Activated naive CD4-positive, alpha-beta T cell treated with anti-CD3 and anti-CD28 coated beads, Interleukin-2, amount 10 ng/mL, durations not matched to agents 7 days and 5 days (primary cell): ENCODE measurements around the gene SPDYC.

ENCODE experiments used
- CTCF ChIA-PET: fragments of 350-600 bp; sonication (Branson Sonifier 250); formaldehyde crosslinking; loops from one replicate; lab custom pipeline; 2021; ENCODE audit warnings: antibody characterized with exemption; lab: Charles Lee
- DNase-seq: peaks from one replicate; pipeline ENCODE4 v3.0.0-alpha.2; 2020
- H3K27ac Mint-ChIP-seq: one replicate; pipeline ENCODE4 v1.8.0; 2021; ENCODE audit warnings: mild to moderate bottlenecking, moderate library complexity, mixed read lengths
- H3K27me3 Mint-ChIP-seq: one replicate; pipeline ENCODE4 v1.8.0; 2021; ENCODE audit warnings: mild to moderate bottlenecking, mixed read lengths
- H3K36me3 Mint-ChIP-seq: one replicate; pipeline ENCODE4 v1.8.0; 2021; ENCODE audit warnings: mixed read lengths
- H3K4me1 Mint-ChIP-seq: one replicate; pipeline ENCODE4 v1.8.0; 2021; ENCODE audit warnings: mixed read lengths
- H3K4me3 Mint-ChIP-seq: one replicate; pipeline ENCODE4 v1.8.0; 2021; ENCODE audit warnings: mild to moderate bottlenecking, moderate library complexity, mixed read lengths
- H3K9me3 Mint-ChIP-seq: one replicate; pipeline ENCODE4 v1.8.0; 2021; ENCODE audit warnings: mixed read lengths

The SPDYC gene

DNA sequence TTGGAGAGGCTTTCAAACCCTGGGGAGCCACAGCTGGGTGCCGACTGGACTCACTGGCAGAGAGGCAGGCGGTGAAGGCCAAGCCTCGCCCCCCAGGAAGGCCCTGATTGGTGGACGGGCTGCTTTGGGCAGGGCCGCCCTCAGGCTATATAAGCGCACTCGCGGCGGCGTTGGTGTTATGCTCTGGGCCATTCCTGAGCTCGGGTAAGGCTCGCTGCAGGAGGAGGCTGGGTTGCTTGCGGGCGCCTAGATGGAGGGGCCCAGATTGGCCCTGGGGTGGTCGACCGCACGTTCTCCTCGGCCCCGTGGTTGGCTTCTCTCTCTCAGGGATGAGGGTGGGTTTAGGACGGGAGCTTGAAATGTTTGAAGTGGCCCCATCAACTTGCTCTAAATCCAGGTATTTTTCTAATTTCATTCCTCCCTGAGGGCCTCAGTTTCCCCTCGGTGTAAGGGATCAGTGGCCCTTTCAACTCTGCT is at the start of gene SPDYC:
Gene SPDYC (plus strand): TSS at position 176 of the 477 bp plus-strand sequence. CDS start 1,125 bp downstream, outside the sequence.
- Mint-ChIP-seq H3K9me3 (no peaks in the 10 kb centered on the region), H3K27ac (peak within 1 kb of the TSS; percentile 35)
- CTCF ChIA-PET, result interaction anchor here (1.0 kb wide), 1 partner anchor 10 kb away, joined by 3 read pairs; no protein-coding TSS in a partner anchor

DNA sequence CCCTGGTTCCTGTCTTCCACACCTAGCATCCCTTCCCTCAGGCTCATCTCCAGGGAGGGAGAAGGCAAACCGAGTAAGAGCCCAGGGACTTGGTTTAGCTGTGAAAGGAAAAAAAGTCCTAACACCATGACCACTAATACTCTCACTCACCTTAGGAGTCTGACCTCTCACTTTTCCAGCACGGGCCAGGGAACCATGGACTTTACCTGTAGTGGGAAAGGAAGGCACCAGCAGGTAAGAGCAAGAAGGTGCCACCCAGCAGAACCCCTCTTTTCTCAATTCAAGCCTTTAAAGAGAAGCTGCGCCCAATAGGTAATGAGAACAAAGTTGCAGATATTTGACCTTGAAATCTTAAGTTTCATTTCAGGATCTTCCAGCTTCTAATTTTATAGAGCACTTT is 49.2 kb upstream of the SPDYC start:
- Mint-ChIP-seq H3K4me1 (peaks cover 61% of the 10 kb centered on the region), H3K4me3 (peak overlapping the region; percentile 97), H3K27ac (peak overlapping the region; percentile 100), H3K9me3 (no peaks in the 10 kb centered on the region), H3K27me3 (no peaks in the 10 kb centered on the region), H3K36me3 (peaks cover 54% of the 10 kb centered on the region)
- CTCF ChIA-PET, result interaction anchor here (1.8 to 4.3 kb wide), 3 partner anchors 9 to 60 kb away, joined by 6 to 33 read pairs (median 9); partner anchors contain the start of genes CAPN1, SYVN1 and TM7SF2
- DNase-seq, result no peak

More for the DNA sequence above, at the start of gene SPDYC:
- Mint-ChIP-seq H3K4me1 (peaks cover 14% of the 10 kb centered on the region), H3K4me3 (no peak within 1 kb of the TSS), H3K36me3 (no peaks in the 10 kb centered on the region), H3K27me3 (peaks cover 20% of the 10 kb centered on the region)
- DNase-seq, result no peak

DNA sequence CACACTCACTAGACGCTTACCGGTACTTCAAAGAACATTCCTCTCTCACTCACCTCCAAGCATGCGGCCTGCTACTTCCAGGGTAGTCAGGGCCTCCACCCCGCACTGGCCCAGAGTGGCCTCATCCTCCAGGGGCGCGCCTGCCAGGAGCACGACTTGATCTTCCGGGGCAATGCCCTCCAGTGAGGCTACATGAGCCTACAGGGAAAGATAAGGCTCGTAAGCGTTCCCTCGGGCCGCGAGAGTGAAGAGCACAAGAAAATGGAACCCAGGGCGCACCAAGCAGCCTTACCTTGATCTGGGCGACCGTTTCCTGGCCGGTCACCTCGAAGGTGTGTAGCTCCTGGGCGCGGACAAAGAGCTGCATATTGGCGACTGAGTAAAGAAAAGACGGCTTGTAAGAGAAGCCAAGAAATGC is 48.6 kb upstream of the SPDYC start:
- H3K4me3 Mint-ChIP-seq, result peak overlapping the region; percentile 97
- peak; percentile 61 for DNase-seq
- H3K9me3 Mint-ChIP-seq, result no peaks in the 10 kb centered on the region
- CTCF ChIA-PET, result interaction anchor here (0.7 to 4.3 kb wide), 5 partner anchors 10 to 109 kb away, joined by 3 to 33 read pairs (median 6); partner anchors contain the start of genes CAPN1, SYVN1 and TM7SF2
- H3K27ac Mint-ChIP-seq, result peak overlapping the region; percentile 100
- no peaks in the 10 kb centered on the region for H3K27me3 Mint-ChIP-seq
- peaks cover 55% of the 10 kb centered on the region for H3K4me1 Mint-ChIP-seq
- H3K36me3 Mint-ChIP-seq, result peaks cover 57% of the 10 kb centered on the region

GRCh38 chr11:65121865-65122696 is 48.0 kb upstream of the SPDYC start, which contains the start of the genes FAU and MRPL49:
Gene FAU, minus strand, starts transcription at chr11:65122134. Its CDS starts 321 bp downstream, at chr11:65121813.
Gene MRPL49, plus strand, starts transcription at chr11:65122321. Its CDS starts 26 bp downstream, at chr11:65122347.
- Mint-ChIP-seq H3K36me3 (peaks cover 60% of the 10 kb centered on the region), H3K27me3 (no peaks in the 10 kb centered on the region), H3K4me3 (peak within 1 kb of the TSS; percentile 97), H3K9me3 (no peaks in the 10 kb centered on the region), H3K4me1 (peaks cover 51% of the 10 kb centered on the region), H3K27ac (peak within 1 kb of the TSS; percentile 100)
- CTCF ChIA-PET, result interaction anchor here (0.7 to 4.3 kb wide), 5 partner anchors 10 to 109 kb away, joined by 3 to 33 read pairs (median 6); partner anchors contain the start of genes CAPN1, SYVN1 and TM7SF2
- DNase-seq, result peak; percentile 100

- H3K36me3 Mint-ChIP-seq, result peaks cover 54% of the 10 kb centered on the region
- no peak overlapping the region for H3K4me3 Mint-ChIP-seq
- H3K9me3 Mint-ChIP-seq, result no peaks in the 10 kb centered on the region
- H3K27ac Mint-ChIP-seq, result peak overlapping the region; percentile 14
- H3K27me3 Mint-ChIP-seq, result no peaks in the 10 kb centered on the region
- DNase-seq, result no peak
- H3K4me1 Mint-ChIP-seq, result peaks cover 39% of the 10 kb centered on the region
- CTCF ChIA-PET, result interaction anchor here (1.1 kb wide), 1 partner anchor 13 kb away, joined by 3 read pairs; no protein-coding TSS in a partner anchor
These were observed 45.4 kb upstream of the SPDYC start for GRCh38 chr11:65124480-65125196.

GRCh38 chr11:65125197-65126056 is 44.6 kb upstream of the SPDYC start:
- no peak for DNase-seq
- no peaks in the 10 kb centered on the region for H3K27me3 Mint-ChIP-seq
- CTCF ChIA-PET, result interaction anchor here (0.9 to 1.1 kb wide), 2 partner anchors 12 to 15 kb away, joined by 3 read pairs; no protein-coding TSS in a partner anchor
- H3K27ac Mint-ChIP-seq, result no peak overlapping the region
- no peak overlapping the region for H3K4me3 Mint-ChIP-seq
- H3K9me3 Mint-ChIP-seq, result no peaks in the 10 kb centered on the region
- peaks cover 32% of the 10 kb centered on the region for H3K4me1 Mint-ChIP-seq
- H3K36me3 Mint-ChIP-seq, result peaks cover 52% of the 10 kb centered on the region

DNA sequence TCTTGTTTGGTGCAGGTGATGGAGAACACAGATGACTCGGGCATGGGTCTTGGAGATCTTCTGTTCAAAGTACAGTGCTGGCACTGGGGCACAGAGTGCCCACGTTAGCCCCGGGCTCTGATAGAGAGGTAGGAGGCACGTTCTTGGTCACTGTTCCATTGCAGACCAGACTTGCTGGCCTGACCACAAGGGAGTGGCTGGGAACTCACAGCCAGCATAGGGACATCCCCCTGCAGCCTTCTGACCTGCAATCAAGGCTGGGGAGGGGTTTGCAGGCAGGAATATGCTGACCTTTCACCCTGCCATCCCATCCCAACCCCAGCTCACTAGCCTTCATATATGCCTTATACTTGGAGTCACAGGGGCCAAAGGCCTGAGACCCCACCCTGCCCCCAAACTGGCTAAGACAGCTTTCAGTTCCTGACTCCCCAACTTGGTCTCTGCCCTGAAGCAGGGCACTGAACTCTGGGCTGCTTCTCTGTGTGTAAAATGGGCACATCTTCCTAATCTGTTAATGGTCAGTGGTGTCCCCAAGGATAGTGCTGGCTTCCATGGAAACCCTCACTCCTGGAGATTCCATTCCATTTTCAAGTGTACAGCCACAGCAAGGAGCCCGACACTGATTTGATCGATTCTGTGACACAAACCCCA is 43.3 kb upstream of the SPDYC start:
- Mint-ChIP-seq H3K36me3 (peaks cover 47% of the 10 kb centered on the region), H3K4me1 (peaks cover 26% of the 10 kb centered on the region), H3K27me3 (no peaks in the 10 kb centered on the region), H3K27ac (peak overlapping the region; percentile 71), H3K4me3 (no peak overlapping the region), H3K9me3 (no peaks in the 10 kb centered on the region)
- CTCF ChIA-PET, result interaction anchor here (0.9 kb wide), 1 partner anchor 16 kb away, joined by 3 read pairs; no protein-coding TSS in a partner anchor
- DNase-seq, result no peak

DNA sequence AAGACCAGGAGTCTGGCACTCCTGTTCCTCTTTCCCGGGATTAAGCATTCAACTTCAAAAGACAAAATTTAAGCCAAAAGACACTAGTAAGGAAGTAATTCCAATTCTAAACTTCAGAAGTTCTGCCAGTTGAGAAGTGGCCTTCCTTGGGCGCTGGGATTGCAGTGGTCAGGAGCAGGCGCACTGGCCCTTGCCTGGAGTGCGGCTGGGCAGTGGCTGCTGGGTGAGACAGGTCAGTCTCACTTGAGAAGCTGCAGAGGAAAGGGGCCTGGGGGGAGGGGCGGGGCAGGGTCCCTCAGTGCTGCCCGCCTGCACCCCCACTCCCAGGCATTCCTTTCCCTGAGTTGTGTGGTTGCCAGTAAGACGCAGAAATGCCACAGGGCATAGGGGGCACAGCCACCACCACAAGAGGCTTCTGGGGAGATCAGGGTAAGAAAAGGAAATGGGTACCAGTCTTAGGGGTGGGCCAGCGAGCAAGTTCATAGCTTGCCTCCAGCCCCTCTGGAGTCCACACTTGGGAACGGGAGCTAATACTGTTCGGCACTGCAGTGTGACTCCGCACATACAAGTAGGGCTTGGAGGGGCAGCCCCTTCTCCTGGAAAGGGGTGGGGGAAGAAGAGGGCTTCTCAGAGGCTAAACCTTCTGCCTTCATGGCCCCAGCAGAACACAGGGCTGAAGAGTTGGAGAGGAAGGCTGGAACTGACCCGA is 42.4 kb upstream of the SPDYC start:
- Mint-ChIP-seq H3K36me3 (peaks cover 44% of the 10 kb centered on the region), H3K4me1 (peaks cover 27% of the 10 kb centered on the region), H3K27me3 (no peaks in the 10 kb centered on the region), H3K9me3 (no peaks in the 10 kb centered on the region), H3K4me3 (no peak overlapping the region), H3K27ac (no peak overlapping the region)
- CTCF ChIA-PET, result interaction anchor here (0.9 kb wide), 1 partner anchor 53 kb away, joined by 4 read pairs; no protein-coding TSS in a partner anchor
- DNase-seq, result no peak

- DNase-seq, result no peak
- Mint-ChIP-seq H3K9me3 (no peaks in the 10 kb centered on the region), H3K27me3 (no peaks in the 10 kb centered on the region), H3K4me3 (no peak overlapping the region), H3K4me1 (peaks cover 29% of the 10 kb centered on the region), H3K36me3 (peaks cover 50% of the 10 kb centered on the region), H3K27ac (peak overlapping the region; percentile 37)
- CTCF ChIA-PET, result interaction anchor here (0.9 kb wide), 1 partner anchor 53 kb away, joined by 4 read pairs; no protein-coding TSS in a partner anchor
These were observed 41.6 kb upstream of the SPDYC start for GRCh38 chr11:65128182-65129145.

GRCh38 chr11:65129649-65130441 is 40.2 kb upstream of the SPDYC start:
- no peak for DNase-seq
- H3K36me3 Mint-ChIP-seq, result peaks cover 45% of the 10 kb centered on the region
- peaks cover 22% of the 10 kb centered on the region for H3K4me1 Mint-ChIP-seq
- CTCF ChIA-PET, result no interaction called here
- no peaks in the 10 kb centered on the region for H3K27me3 Mint-ChIP-seq
- no peaks in the 10 kb centered on the region for H3K9me3 Mint-ChIP-seq
- no peak overlapping the region for H3K4me3 Mint-ChIP-seq
- H3K27ac Mint-ChIP-seq, result no peak overlapping the region
